BE2C (cell line): ENCODE results near the gene FIBCD1.

Experiments
- DNase-seq: peaks from one replicate; pipeline ENCODE4 v3.0.0-alpha.2; 2020
- H3K27me3 ChIP-seq: fragments of 250-450 bp; sonication (Bioruptor Pico); 2 replicates; pipeline ENCODE4 v1.5.1; 2020; ENCODE audit warnings: mild to moderate bottlenecking
- H3K36me3 ChIP-seq: fragments of 250-450 bp; sonication (Bioruptor Pico); 2 replicates; pipeline ENCODE4 v1.5.1; 2020; ENCODE audit warnings: mild to moderate bottlenecking
- H3K4me1 ChIP-seq: fragments of 250-450 bp; sonication (Bioruptor Pico); 2 replicates; pipeline ENCODE4 v1.5.1; 2020
- H3K4me3 ChIP-seq: 2 replicates; pipeline ENCODE4 v1.5.1; 2011; ENCODE audit warnings: low read depth, low read length
- H3K9me3 ChIP-seq: fragments of 250-450 bp; sonication (Bioruptor Pico); 2 replicates; pipeline ENCODE4 v1.5.1; 2020
- TF ChIP-seq, protein P1 (sequence below): IDR thresholded peaks from 2 replicates; pipeline ENCODE4 v1.5.1; 2012; ENCODE audit warnings: mild to moderate bottlenecking, low read depth, low read length

Gene FIBCD1

GRCh38 chr9:130985606-130986162 lies 46.6 kb upstream of the FIBCD1 start:
- TF ChIP-seq, protein P1, sequence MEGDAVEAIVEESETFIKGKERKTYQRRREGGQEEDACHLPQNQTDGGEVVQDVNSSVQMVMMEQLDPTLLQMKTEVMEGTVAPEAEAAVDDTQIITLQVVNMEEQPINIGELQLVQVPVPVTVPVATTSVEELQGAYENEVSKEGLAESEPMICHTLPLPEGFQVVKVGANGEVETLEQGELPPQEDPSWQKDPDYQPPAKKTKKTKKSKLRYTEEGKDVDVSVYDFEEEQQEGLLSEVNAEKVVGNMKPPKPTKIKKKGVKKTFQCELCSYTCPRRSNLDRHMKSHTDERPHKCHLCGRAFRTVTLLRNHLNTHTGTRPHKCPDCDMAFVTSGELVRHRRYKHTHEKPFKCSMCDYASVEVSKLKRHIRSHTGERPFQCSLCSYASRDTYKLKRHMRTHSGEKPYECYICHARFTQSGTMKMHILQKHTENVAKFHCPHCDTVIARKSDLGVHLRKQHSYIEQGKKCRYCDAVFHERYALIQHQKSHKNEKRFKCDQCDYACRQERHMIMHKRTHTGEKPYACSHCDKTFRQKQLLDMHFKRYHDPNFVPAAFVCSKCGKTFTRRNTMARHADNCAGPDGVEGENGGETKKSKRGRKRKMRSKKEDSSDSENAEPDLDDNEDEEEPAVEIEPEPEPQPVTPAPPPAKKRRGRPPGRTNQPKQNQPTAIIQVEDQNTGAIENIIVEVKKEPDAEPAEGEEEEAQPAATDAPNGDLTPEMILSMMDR, result no peak
- Histone ChIP-seq H3K27me3 (no peaks in the 10 kb centered on the region), H3K4me3 (no peak overlapping the region), H3K4me1 (no peaks in the 10 kb centered on the region), H3K9me3 (no peaks in the 10 kb centered on the region), H3K36me3 (no peaks in the 10 kb centered on the region)
- no peak for DNase-seq

DNA sequence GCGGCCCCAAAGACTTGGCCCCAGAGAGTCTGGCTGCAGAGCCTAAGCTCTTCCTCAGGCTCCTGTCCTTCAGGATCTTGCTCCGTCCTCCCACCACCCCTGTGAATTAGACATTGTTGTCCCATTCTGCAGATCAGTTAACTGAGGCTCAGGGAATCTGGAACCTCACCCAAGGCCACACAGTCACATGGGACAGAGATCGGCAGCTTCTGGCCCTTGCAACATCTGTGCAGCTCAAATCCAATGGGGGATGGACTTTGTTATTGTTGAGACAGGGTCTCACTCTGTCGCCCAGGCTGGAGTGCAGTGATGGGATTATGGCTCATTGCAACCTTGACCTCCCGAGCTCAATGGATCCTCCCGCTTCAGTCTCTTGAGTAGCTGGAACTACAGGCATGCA lies 46.0 kb upstream of the FIBCD1 start:
- no peak overlapping the region for H3K4me3 ChIP-seq
- no peaks in the 10 kb centered on the region for H3K27me3 ChIP-seq
- no peaks in the 10 kb centered on the region for H3K4me1 ChIP-seq
- TF ChIP-seq, protein P1, result no peak
- no peaks in the 10 kb centered on the region for H3K9me3 ChIP-seq
- DNase-seq, result no peak
- no peaks in the 10 kb centered on the region for H3K36me3 ChIP-seq

- TF ChIP-seq, protein P1, result no peak
- no peaks in the 10 kb centered on the region for H3K9me3 ChIP-seq
- H3K27me3 ChIP-seq, result no peaks in the 10 kb centered on the region
Measured at GRCh38 chr9:130984521-130984920, 45.5 kb upstream of the FIBCD1 start.

DNA sequence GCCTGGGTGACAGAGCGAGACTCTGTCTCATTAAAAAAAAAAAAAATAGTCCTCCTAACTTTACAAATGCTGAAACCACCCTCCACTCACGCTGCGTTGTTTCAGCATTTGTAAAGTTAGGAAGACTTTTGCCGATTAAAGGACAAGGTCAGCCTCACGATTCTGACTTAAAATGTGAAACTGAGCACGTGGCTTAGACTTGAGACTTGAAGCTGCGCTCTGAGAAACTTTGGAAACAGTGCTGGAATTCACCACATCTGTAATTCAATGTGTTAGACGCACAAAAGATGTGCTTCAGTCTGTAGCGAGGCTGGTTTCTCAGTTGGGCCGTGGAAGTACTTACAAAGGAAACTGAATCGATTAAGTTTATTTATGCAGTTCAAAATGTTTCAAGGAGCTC lies 44.9 kb upstream of the FIBCD1 start:
- Histone ChIP-seq H3K4me3 (no peak overlapping the region), H3K9me3 (no peaks in the 10 kb centered on the region), H3K4me1 (no peaks in the 10 kb centered on the region), H3K27me3 (no peaks in the 10 kb centered on the region), H3K36me3 (no peaks in the 10 kb centered on the region)
- TF ChIP-seq, protein P1, result no peak
- no peak for DNase-seq

More at GRCh38 chr9:130984521-130984920, 45.5 kb upstream of the FIBCD1 start:
- H3K4me3 ChIP-seq, result no peak overlapping the region
- H3K4me1 ChIP-seq, result no peaks in the 10 kb centered on the region
- DNase-seq, result no peak
- H3K36me3 ChIP-seq, result no peaks in the 10 kb centered on the region

- no peaks in the 10 kb centered on the region for H3K9me3 ChIP-seq
- H3K4me3 ChIP-seq, result no peak overlapping the region
- TF ChIP-seq, protein P1, result no peak
- DNase-seq, result no peak
- H3K36me3 ChIP-seq, result no peaks in the 10 kb centered on the region
- H3K27me3 ChIP-seq, result no peaks in the 10 kb centered on the region
- no peaks in the 10 kb centered on the region for H3K4me1 ChIP-seq
Measured at GRCh38 chr9:130983359-130983670, 44.3 kb upstream of the FIBCD1 start.

- H3K27me3 ChIP-seq, result no peaks in the 10 kb centered on the region
- no peak for DNase-seq
- no peak overlapping the region for H3K4me3 ChIP-seq
- no peaks in the 10 kb centered on the region for H3K4me1 ChIP-seq
- no peaks in the 10 kb centered on the region for H3K9me3 ChIP-seq
- TF ChIP-seq, protein P1, result no peak
- H3K36me3 ChIP-seq, result no peaks in the 10 kb centered on the region
Measured at GRCh38 chr9:130982636-130983358, 43.8 kb upstream of the FIBCD1 start.
